Measurements from ENCODE around the gene HHATL.

DNA sequence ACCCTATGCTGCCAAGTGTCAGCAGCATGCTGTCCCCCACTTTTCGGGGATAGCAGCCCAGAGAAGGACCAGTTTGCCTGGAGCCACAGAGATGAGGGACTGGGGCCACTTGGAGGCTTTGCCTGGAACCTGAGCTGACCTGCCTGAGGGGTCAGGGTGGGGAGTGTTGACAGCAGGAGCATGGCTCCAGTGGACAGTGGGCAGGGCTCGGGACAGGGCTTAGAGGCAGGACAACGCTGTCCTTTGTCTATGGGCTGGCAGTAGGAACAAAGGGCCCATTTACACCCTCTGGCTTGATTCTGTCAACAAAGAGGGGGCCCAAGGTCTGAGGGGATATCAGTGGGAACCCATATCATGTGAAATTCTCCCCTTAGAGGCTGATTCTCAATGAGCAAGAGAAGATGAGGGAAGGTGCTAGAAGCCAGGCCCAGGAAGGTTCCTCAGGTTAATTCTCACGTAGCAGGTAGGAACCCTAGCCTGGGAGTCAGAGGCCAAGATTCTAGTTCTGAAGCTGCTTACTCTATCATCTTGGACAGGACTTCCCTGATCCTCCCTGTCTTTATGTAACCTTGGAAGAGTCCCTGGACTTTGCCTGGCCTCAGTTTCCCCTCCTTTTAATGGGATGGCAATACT lies 29.7 kb upstream of the HHATL start:
- TF ChIP-seq POLR2A (IDR thresholded peaks at IDR 0.05; ENCODE audit: low read length) (no peak), GATA1 (IDR thresholded peaks at IDR 0.05; ENCODE audit: low read depth, low read length) (no peak)

Measured in erythroblast (primary cell).